ENCODE data around the gene PRKN.

GRCh38 chr6:162532283-162533008 is 195.1 kb downstream of the PRKN start:
- TF ChIP-seq CTCF (IDR thresholded peaks at IDR 0.05), result no peak
- TF ChIP-seq POLR2A (IDR thresholded peaks at IDR 0.05), result no peak
